LNCAP (cell line): ENCODE data around the gene PSORS1C1.

Source experiments
- TF ChIP-seq, protein P1 (sequence below): fragments of 450-650 bp; IDR thresholded peaks from 2 replicates; pipeline ENCODE4 v1.5.1; 2017; ENCODE audit warnings: mild to moderate bottlenecking

The PSORS1C1 gene

DNA sequence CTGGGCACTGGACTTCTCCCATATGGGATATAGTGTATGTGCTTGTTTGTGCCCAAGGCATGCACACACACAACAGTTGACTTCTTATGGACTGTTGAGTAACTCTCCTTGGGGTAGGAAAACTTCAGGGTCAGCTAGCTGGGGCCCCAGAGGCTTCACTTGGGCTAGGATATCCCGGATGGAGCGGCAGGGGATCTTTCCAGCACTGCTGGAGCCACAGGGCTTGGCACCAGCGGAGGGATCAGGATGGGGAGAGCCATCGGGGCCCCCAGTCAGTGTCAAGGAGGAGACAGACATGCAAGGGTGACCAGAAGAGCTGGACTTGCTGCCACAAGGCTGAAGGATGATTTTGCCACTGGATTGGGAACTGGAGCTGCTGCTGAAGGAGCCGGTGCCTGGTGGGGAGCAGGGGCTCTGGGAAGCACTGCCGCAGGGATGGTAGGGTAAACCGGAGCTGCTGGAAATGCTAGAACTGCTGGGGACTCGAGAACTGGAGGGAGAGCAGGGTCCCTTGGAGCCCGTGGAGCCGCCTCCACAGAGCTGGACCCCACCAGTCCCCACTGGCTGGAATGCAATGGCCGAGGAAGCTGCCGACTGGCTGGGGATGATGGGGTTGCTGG lies 1.5 kb downstream of the PSORS1C1 start:
- TF ChIP-seq, protein P1, sequence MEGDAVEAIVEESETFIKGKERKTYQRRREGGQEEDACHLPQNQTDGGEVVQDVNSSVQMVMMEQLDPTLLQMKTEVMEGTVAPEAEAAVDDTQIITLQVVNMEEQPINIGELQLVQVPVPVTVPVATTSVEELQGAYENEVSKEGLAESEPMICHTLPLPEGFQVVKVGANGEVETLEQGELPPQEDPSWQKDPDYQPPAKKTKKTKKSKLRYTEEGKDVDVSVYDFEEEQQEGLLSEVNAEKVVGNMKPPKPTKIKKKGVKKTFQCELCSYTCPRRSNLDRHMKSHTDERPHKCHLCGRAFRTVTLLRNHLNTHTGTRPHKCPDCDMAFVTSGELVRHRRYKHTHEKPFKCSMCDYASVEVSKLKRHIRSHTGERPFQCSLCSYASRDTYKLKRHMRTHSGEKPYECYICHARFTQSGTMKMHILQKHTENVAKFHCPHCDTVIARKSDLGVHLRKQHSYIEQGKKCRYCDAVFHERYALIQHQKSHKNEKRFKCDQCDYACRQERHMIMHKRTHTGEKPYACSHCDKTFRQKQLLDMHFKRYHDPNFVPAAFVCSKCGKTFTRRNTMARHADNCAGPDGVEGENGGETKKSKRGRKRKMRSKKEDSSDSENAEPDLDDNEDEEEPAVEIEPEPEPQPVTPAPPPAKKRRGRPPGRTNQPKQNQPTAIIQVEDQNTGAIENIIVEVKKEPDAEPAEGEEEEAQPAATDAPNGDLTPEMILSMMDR, result no peak

DNA sequence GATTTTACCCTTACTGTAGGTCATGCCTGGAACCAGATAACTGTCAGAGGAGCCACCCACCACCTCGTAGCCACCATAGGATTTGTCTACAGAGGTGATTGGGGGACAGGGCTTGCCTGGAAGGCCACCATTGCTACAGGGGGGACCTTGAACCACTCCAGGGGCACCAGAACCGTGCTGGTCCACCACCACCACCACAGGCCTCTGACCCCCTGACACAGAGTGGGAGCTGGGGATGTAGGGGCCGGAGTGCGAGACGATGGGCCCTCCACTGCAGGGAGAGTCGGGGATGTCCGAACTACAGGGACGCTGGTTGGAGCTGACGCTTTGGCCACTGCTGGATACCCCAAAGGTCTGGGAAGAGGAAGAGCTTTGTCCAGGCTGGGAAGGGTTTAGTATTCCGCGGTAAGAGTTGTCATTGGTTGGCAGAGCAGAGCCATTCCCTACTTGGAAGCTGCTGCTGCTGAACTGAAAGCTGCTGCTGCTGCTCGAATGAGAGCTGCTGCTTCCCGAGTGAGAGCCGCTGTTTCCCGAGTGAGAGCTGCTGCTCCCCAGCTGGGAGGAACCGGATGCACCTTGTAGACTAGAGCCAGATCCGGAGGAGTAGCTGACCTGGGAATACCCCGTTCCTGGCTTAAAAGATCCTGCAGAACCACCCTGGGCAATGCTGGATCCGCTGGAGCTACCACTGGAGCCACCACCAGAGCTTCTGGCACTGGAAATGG lies 2.2 kb downstream of the PSORS1C1 start:
- TF ChIP-seq, protein P1, result no peak

DNA sequence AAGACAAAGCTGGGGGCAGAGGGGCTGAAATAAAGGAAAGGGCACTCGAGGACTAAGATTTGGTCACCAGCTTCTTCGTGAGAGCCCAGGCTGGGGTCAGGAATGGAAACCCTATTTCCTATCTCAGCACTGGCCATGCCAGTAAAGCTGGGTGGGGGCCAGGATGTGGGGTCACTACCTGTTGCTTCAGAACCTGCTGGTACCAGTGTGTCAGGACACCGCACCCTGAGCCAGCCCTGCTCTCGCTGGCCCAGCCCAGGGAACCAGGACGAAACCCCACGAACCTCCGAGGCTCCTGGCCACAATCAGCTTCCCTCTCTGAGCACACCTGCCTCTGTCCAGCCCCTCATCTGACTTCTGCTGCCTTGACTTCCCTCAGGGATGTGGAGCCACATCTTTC lies 3.6 kb downstream of the PSORS1C1 start:
- TF ChIP-seq, protein P1, result no peak

DNA sequence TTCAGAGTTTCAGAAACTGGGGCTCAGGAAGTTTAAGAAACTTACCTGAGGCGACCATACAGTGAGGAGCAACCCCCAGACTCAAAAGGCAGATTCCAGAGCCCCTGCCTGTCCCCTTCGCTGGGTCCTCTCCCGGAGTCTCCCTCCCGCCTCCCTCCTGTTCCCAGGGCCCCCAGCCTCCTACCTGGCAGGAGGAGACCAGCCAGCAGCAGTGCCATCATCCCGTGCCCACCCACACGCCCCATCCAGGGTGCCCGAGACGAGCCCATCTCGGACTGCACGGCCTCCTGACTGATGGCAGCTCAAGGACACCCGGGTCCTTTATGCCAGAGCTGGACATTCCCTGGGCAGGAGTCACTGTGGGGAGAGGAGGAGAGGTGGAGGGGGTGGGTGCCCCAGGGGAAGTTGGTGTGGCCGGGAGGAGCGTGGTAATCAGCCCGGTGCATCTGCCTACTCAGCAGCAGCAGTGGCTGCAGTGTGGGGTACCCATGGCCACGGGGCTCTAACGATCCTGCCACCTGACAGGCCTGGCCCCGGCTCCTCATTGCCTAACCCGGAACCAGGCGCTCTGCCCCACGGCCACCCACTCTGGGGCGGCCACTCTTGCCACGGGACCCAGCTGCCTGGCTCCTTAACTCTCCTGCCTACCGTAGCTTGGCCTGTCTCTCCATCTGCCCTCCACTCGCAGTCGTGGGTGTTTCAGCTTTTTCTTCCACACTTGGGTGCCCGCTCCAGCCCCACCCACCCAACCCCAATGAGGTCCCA lies 5.7 kb downstream of the PSORS1C1 start, which contains the start of gene CDSN:
Gene CDSN, minus strand, starts transcription at position 296 of the 765 bp plus-strand sequence. Its CDS starts 27 bp downstream, at position 269.
- TF ChIP-seq, protein P1, result no peak

DNA sequence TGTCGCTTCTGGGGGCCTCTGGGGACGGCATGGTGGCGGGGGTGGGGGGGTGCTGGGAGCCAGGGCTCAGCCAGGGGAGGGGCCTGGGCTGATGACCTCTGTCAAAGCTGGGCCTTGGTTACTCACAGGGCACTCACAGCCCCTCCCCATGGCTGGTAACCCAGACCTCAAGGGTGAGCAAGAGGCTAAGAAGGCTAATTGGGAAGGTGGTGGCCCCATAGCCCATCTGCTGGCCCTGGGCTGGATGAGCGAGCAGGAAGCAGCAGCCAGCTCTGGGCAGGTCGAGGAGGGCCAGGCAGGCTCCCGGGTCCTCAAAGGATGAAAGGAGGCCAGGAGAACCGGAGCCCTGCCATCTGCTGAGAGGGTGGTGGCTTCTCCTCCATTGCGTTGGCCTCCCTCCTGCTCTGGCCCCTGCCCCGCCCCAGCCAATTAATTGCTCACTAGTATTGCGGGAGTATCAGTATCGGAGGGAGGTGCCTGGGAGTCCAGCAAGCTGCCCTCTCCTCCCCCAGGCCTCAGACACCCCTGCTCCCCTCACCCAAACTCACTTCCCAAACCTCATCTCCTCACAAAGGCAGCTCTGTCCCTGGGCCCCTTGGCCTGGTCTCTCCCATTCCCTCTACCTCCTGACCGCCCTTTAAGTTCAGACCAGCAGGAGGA lies 6.7 kb downstream of the PSORS1C1 start:
- TF ChIP-seq, protein P1, result no peak

DNA sequence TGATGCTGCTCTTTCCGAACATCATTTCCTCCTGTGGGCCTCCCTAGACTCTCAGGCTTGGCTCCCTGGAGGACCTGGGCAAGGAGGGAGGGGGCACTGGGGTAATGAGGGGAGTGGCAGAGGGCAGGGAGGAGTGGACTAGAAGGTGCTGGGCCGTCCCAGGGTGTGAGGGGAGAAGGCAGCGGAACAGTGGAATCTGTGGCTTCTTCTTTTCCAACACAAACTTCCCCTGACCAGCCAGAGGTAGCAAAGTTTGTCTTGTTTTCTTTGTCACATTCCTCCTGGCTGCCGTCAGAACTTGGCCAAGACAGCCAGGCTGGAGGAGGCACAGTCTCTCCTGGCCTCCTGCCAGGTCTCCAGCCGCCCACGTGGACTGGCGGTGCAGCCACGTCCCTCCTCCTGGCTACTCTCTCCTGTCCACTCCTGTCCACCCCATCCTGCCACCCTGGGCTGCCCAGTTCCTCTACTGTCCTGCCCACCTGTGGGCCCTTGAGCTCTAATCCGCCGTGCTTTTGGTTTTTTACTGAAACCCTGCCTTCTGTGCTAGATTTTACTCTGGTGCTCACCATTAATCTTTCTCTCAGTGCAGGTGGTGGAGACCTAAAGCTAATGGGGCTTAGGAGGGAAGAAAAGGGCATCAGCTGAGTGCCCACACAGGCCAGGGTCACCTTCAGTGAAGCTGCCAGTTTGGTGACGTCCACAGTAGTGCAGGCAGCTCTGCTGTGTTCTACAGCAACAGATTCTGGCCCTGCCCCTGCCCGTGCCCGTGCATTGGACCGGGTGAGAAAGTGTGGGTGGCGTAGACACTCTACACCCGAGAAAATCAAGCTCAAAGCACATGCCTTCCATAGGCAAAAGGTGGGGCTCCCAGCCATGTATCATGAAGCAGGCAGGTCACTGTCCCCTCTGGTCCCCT lies 8.4 kb downstream of the PSORS1C1 start:
- TF ChIP-seq, protein P1, result no peak
